ENCODE results near the gene TMEM108.

DNA sequence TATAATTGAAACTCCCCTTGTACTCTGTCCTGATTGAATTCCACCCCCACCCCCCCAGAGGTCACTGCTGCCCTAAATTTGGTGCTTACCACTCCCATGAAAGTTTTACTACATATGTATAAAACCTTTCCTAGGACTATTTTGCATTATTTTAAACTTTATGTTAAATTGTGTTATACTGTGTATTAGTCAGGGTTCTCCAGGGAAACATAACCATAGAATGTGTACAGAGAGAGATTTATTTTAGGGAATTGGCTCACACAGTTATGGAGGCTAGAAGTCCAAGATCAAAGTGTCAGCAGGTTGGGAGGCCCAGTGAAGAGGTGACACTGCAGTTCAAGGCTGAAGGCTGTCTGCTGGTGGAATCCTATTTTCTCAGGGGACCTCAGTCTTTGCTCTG, 390.9 kb downstream of the TMEM108 start:
- no peak for TF ChIP-seq GATA2 (IDR thresholded peaks at IDR 0.05; ENCODE audit: low read depth, low read length)
- TF ChIP-seq GATA3 (IDR thresholded peaks at IDR 0.05; ENCODE audit: low read depth, low read length), result no peak

Measured in SH-SY5Y (cell line).